NCI-H774 (cell line): ENCODE measurements around the gene UCP2.
"Not testable (repeated sequence)": the region's sequence is repeated elsewhere in the genome, so short reads cannot be mapped to it uniquely, and the experiment has no call there.

Source experiments
- DNase-seq: peaks from one replicate; lab custom pipeline; 2025; lab: John Stamatoyannopoulos, UW

Gene UCP2

GRCh38 chr11:73995731-73996130, 13.1 kb upstream of the UCP2 start:
- no peak for DNase-seq

- peak; percentile 11 for DNase-seq
Measured at GRCh38 chr11:73995247-73995646, 12.6 kb upstream of the UCP2 start.

- no peak for DNase-seq
Measured at GRCh38 chr11:73991471-73992006, 8.9 kb upstream of the UCP2 start.

- peak; percentile 59 for DNase-seq
Measured at GRCh38 chr11:73990730-73991129, 8.1 kb upstream of the UCP2 start.

GRCh38 chr11:73989156-73989555, 6.5 kb upstream of the UCP2 start:
- no peak for DNase-seq

GRCh38 chr11:73988227-73988626, 5.6 kb upstream of the UCP2 start:
- DNase-seq: no peak

- DNase-seq: not testable (repeated sequence)
Measured at GRCh38 chr11:73985661-73986060, 3.0 kb upstream of the UCP2 start.

GRCh38 chr11:73983741-73984538, 1.3 kb upstream of the UCP2 start:
- no peak for DNase-seq

- peak; percentile 98 for DNase-seq
Measured at GRCh38 chr11:73982990-73983740, 522 bp upstream of the UCP2 start.

GRCh38 chr11:73981051-73981805, 1.4 kb downstream of the UCP2 start:
- DNase-seq: no peak

GRCh38 chr11:73980001-73980961, 2.4 kb downstream of the UCP2 start:
- peak; percentile 82 for DNase-seq

- DNase-seq: no peak
Measured at GRCh38 chr11:73978576-73979086, 4.0 kb downstream of the UCP2 start.

GRCh38 chr11:73977856-73978519, 4.7 kb downstream of the UCP2 start:
- no peak for DNase-seq

- DNase-seq: no peak
Measured at GRCh38 chr11:73976451-73977151, 6.0 kb downstream of the UCP2 start.

- DNase-seq: no peak
Measured at GRCh38 chr11:73975479-73975757, 7.2 kb downstream of the UCP2 start.

- no peak for DNase-seq
Measured at GRCh38 chr11:73974604-73975478, 7.8 kb downstream of the UCP2 start.

GRCh38 chr11:73972620-73973449, 9.8 kb downstream of the UCP2 start:
- no peak for DNase-seq

- DNase-seq: no peak
Measured at GRCh38 chr11:73972187-73972586, 10.5 kb downstream of the UCP2 start.
